Fibroblast of villous mesenchyme (primary cell): Measurements from ENCODE around the gene HK1. TPM values are rescaled to one million over a fixed set of nuclear protein-coding genes. Genes with fewer than 3 reads are reported as not detected.

Experiments used
- DNase-seq: peaks from one replicate; pipeline ENCODE4 v3.0.0-alpha.2; 2010; ENCODE audit warnings: low read depth
- H3K4me3 ChIP-seq: 2 replicates; pipeline ENCODE4 v1.5.1; 2011; ENCODE audit warnings: low read depth, mild to moderate bottlenecking, low read length
- CTCF ChIP-seq: IDR thresholded peaks from 2 replicates; pipeline ENCODE4 v1.5.1; 2012; ENCODE audit warnings: low read depth, mild to moderate bottlenecking, low read length; ENCODE audit not compliant: insufficient read depth
- total RNA-seq: library from RNA; depleted of rRNA; stranded (reverse); fragments of >200 nt; gene quantifications from 2 replicates; pipeline ENCODE4 v1.2.3, GENCODE V29; 2012

Gene HK1
- total RNA-seq, 1 donor = 91.1 TPM

GRCh38 chr10:69405221-69405620 lies 126.9 kb downstream of the HK1 start:
- no peak overlapping the region for H3K4me3 ChIP-seq
- no peak for DNase-seq
- no peak for TF ChIP-seq CTCF

- no peak overlapping the region for H3K4me3 ChIP-seq
- TF ChIP-seq CTCF = no peak
- no peak for DNase-seq
Observed at GRCh38 chr10:69406302-69406811, 128.1 kb downstream of the HK1 start.

- no peak overlapping the region for H3K4me3 ChIP-seq
- DNase-seq = no peak
- no peak for TF ChIP-seq CTCF
Observed at GRCh38 chr10:69406816-69407580, 128.7 kb downstream of the HK1 start.

- peak; percentile 24 for TF ChIP-seq CTCF
Observed at GRCh38 chr10:69407621-69408301, 129.5 kb downstream of the HK1 start.

GRCh38 chr10:69408318-69409175 lies 130.3 kb downstream of the HK1 start:
- peak; percentile 55 for TF ChIP-seq CTCF
- peak overlapping the region; percentile 54 for H3K4me3 ChIP-seq

More at GRCh38 chr10:69407621-69408301, 129.5 kb downstream of the HK1 start:
- DNase-seq = no peak
- no peak overlapping the region for H3K4me3 ChIP-seq

GRCh38 chr10:69409176-69409495 lies 130.8 kb downstream of the HK1 start:
- TF ChIP-seq CTCF = no peak
- DNase-seq = no peak
- peak overlapping the region; percentile 54 for H3K4me3 ChIP-seq

More at GRCh38 chr10:69408318-69409175, 130.3 kb downstream of the HK1 start:
- DNase-seq = peak; percentile 97
